A673 (cell line): ENCODE results near the gene HIGD1A.

Experiments
- EZH2 ChIP-seq: fragments of 200-600 bp; sonication (generic); IDR thresholded peaks from 2 replicates; pipeline ENCODE4 v1.6.1; 2017; ENCODE audit warnings: borderline replicate concordance, low read depth, mild to moderate bottlenecking, mixed read lengths, antibody characterized with exemption, low read length; ENCODE audit not compliant: poor library complexity, severe bottlenecking
- TF ChIP-seq, protein P1 (sequence below): fragments of 300-800, 200-600 bp; sonication (generic); conservative IDR thresholded peaks from 2 replicates; pipeline ENCODE4 v1.5.1; 2017; ENCODE audit warnings: low read depth, mild to moderate bottlenecking, antibody characterized with exemption, low read length, moderate library complexity, mixed read lengths

GRCh38 chr3:42849017-42849416 is 44.7 kb upstream of the HIGD1A start:
- no peak for TF ChIP-seq EZH2
- TF ChIP-seq, protein P1, sequence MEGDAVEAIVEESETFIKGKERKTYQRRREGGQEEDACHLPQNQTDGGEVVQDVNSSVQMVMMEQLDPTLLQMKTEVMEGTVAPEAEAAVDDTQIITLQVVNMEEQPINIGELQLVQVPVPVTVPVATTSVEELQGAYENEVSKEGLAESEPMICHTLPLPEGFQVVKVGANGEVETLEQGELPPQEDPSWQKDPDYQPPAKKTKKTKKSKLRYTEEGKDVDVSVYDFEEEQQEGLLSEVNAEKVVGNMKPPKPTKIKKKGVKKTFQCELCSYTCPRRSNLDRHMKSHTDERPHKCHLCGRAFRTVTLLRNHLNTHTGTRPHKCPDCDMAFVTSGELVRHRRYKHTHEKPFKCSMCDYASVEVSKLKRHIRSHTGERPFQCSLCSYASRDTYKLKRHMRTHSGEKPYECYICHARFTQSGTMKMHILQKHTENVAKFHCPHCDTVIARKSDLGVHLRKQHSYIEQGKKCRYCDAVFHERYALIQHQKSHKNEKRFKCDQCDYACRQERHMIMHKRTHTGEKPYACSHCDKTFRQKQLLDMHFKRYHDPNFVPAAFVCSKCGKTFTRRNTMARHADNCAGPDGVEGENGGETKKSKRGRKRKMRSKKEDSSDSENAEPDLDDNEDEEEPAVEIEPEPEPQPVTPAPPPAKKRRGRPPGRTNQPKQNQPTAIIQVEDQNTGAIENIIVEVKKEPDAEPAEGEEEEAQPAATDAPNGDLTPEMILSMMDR: no peak
